HCT116 (cell line): ENCODE results near the gene GDPD5. TPM values are rescaled to one million over a fixed set of nuclear protein-coding genes. Genes with fewer than 3 reads are reported as not detected.
A peak's percentile ranks its signal among the peaks of the same experiment; 100 is the strongest.

Experiments used
- ATAC-seq: fragments of 200-7000 bp; cut with Tn5 transposase; 2 replicates; pipeline ENCODE4 v1.9.1; 2020; ENCODE audit warnings: mild to moderate bottlenecking, moderate library complexity
- BruUV-seq: library from RNA; stranded (reverse); fragments of 400-500 nt; replicated peaks from 2 replicates; lab custom pipeline; 2021; lab: Mats Ljungman, UMichigan
- CTCF ChIA-PET: fragments of 300-600 bp; sonication (Branson Sonifier 250); formaldehyde crosslinking; loops from one replicate; lab custom pipeline; 2021; ENCODE audit warnings: antibody characterized with exemption; lab: Charles Lee
- POLR2A ChIA-PET: fragments of 300-600, 350-600 bp; sonication (Branson Sonifier 250); formaldehyde crosslinking; loops from one replicate; lab custom pipeline; 2021; ENCODE audit warnings: antibody characterized with exemption; lab: Charles Lee
- RAD21 ChIA-PET, 2 experiments: fragments of 300-600 bp; sonication (Branson Sonifier 250); formaldehyde crosslinking; loops; one replicate each; lab custom pipeline; 2023; ENCODE audit warnings: low total read pairs in 2 of 2; ENCODE audit not compliant: uncharacterized antibody in 2 of 2, unreplicated experiment in 2 of 2, low non-redundant PET in 1 of 2; lab: Charles Lee
- DNase-seq: peaks from one replicate; pipeline ENCODE4 v3.0.0-alpha.2; 2010; ENCODE audit warnings: low read depth, low spot score
- H2AFZ ChIP-seq: fragments of 200-600 bp; shearing (Covaris generic), sonication (generic); 2 replicates; pipeline ENCODE4 v1.6.1; 2017; ENCODE audit warnings: low read depth, mixed run types, mixed read lengths, antibody characterized with exemption, low read length; ENCODE audit not compliant: poor library complexity, severe bottlenecking
- H3K27ac ChIP-seq: 2 replicates; pipeline ENCODE4 v1.5.1; 2012; ENCODE audit warnings: low read depth, low read length
- H3K27me3 ChIP-seq: fragments of 200-600 bp; sonication (generic); 2 replicates; pipeline ENCODE4 v1.6.1; 2016; ENCODE audit warnings: mixed run types, low read length, mixed read lengths; ENCODE audit not compliant: insufficient read depth
- H3K36me3 ChIP-seq, 2 experiments: fragments of 200-500 bp in 1 of 2; fragments of 200-600 bp in 1 of 2; sonication (Bioruptor generic) in 1 of 2; sonication (generic) in 1 of 2; 2 replicates each; pipeline versions ENCODE4 v1.5.1 to v1.6.1; 2014 to 2016; ENCODE audit warnings: low read length in 2 of 2, inconsistent platforms in 1 of 2, mixed read lengths in 1 of 2, mixed run types in 1 of 2; ENCODE audit not compliant: insufficient read depth in 2 of 2, control insufficient read depth in 1 of 2
- H3K4me1 ChIP-seq, 2 experiments: fragments of 200-600 bp in 1 of 2; sonication (generic) in 1 of 2; 2 replicates each; pipeline versions ENCODE4 v1.5.1 to v1.6.1; 2012 to 2017; ENCODE audit warnings: low read length in 2 of 2, inconsistent platforms in 1 of 2, mild to moderate bottlenecking in 1 of 2, mixed read lengths in 1 of 2, mixed run types in 1 of 2, moderate library complexity in 1 of 2; ENCODE audit not compliant: insufficient read depth in 2 of 2, control insufficient read depth in 1 of 2
- H3K4me2 ChIP-seq: fragments of 200-600 bp; sonication (generic); 2 replicates; pipeline ENCODE4 v1.6.1; 2017; ENCODE audit warnings: mixed run types, low read length, mixed read lengths
- H3K4me3 ChIP-seq, 2 experiments: fragments of 200-600 bp in 1 of 2; sonication (generic) in 1 of 2; replicated peaks in 1 of 2; 2 replicates each; pipeline ENCODE4 v1.5.1; 2011 to 2016; ENCODE audit warnings: low read length in 2 of 2, control low read depth in 1 of 2, low read depth in 1 of 2, mild to moderate bottlenecking in 1 of 2, mixed read lengths in 1 of 2, mixed run types in 1 of 2
- H3K79me2 ChIP-seq: fragments of 200-600 bp; sonication (generic); 2 replicates; pipeline ENCODE4 v1.6.1; 2017; ENCODE audit warnings: mild to moderate bottlenecking, mixed run types, low read length, moderate library complexity, mixed read lengths; ENCODE audit not compliant: insufficient read depth
- H3K9ac ChIP-seq: fragments of 200-600 bp; sonication (generic); 2 replicates; pipeline ENCODE4 v1.6.1; 2016; ENCODE audit warnings: low read length, mixed read lengths
- H3K9me2 ChIP-seq: fragments of 200-600 bp; sonication (generic), shearing (Covaris generic); 2 replicates; pipeline ENCODE4 v1.6.1; 2017; ENCODE audit warnings: mixed run types, mild to moderate bottlenecking, moderate library complexity; ENCODE audit not compliant: insufficient read depth
- H3K9me3 ChIP-seq, 2 experiments: fragments of 200-500 bp in 1 of 2; fragments of 200-600 bp in 1 of 2; sonication (Bioruptor generic) in 1 of 2; sonication (generic) in 1 of 2; 2 replicates each; pipeline ENCODE4 v1.6.1; 2014 to 2017; ENCODE audit warnings: low read length in 2 of 2, mixed read lengths in 2 of 2, inconsistent platforms in 1 of 2, low read depth in 1 of 2, mild to moderate bottlenecking in 1 of 2, mixed run types in 1 of 2, moderate library complexity in 1 of 2; ENCODE audit not compliant: control insufficient read depth in 1 of 2, insufficient read depth in 1 of 2
- H4K20me1 ChIP-seq: fragments of 200-600 bp; sonication (generic), shearing (Covaris generic); 2 replicates; pipeline ENCODE4 v1.6.1; 2017; ENCODE audit warnings: mixed run types, mild to moderate bottlenecking, moderate library complexity; ENCODE audit not compliant: insufficient read depth
- EZH2 ChIP-seq: fragments of 200-600 bp; sonication (generic); IDR thresholded peaks from 2 replicates; pipeline ENCODE4 v1.6.1; 2017; ENCODE audit warnings: antibody characterized with exemption, mixed run types
- EZH2phosphoT487 ChIP-seq: fragments of 200-600 bp; IDR thresholded peaks from 2 replicates; pipeline ENCODE4 v1.6.1; 2018; ENCODE audit warnings: antibody characterized with exemption, borderline replicate concordance
- POLR2AphosphoS5 ChIP-seq: IDR thresholded peaks from 2 replicates; pipeline ENCODE4 v1.6.1; 2011; ENCODE audit warnings: mild to moderate bottlenecking, low read depth, low read length, moderate library complexity
- TCF7L2 ChIP-seq: IDR thresholded peaks from 2 replicates; pipeline ENCODE4 v1.7.0; 2011; ENCODE audit warnings: borderline replicate concordance, inconsistent platforms; ENCODE audit not compliant: insufficient read depth, insufficient read length; ENCODE audit errors: extremely low read depth
- intact Hi-C: fragments of 100-400 bp; cut with micrococcal nuclease; formaldehyde crosslinking; loops from 2 replicates; pipeline ENCODE4 v1.10.0; 2022
- total RNA-seq: library from RNA; stranded (reverse); gene quantifications from one replicate; pipeline ENCODE4 v1.2.1, GENCODE V29; 2021; ENCODE audit not compliant: unreplicated experiment
- TF ChIP-seq, protein P1 (sequence below): IDR thresholded peaks from 2 replicates; pipeline ENCODE4 v1.6.1; 2012; ENCODE audit warnings: low read depth

Gene GDPD5
- total RNA-seq, 1 experiment from 2014 or later, result 27.5 TPM

DNA sequence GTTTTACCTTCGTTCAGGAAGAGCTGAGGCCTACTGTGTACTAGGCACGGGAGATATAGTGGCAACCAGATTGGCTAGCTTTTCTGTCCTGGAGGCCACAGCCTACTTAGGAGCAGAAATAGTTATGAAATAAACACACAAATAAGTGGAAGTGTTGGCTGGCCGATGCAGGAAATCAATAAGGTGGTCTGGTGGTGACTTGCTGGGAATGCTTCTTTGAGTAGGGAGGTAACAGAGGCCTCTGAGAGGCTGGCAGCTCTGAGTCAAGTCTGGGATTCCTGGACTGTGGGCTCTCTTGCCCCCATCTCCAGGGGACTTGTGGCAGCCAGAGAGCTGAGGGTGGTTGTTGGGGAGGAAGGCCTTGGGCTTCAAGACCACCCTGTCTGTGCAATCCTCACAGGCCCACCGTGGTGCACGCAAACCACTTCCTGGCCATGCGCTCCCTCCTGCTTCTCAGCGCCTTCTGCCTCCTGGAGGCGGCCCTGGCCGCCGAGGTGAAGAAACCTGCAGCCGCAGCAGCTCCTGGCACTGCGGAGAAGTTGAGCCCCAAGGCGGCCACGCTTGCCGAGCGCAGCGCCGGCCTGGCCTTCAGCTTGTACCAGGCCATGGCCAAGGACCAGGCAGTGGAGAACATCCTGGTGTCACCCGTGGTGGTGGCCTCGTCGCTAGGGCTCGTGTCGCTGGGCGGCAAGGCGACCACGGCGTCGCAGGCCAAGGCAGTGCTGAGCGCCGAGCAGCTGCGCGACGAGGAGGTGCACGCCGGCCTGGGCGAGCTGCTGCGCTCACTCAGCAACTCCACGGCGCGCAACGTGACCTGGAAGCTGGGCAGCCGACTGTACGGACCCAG is 40.4 kb upstream of the GDPD5 start (continued):
- TF ChIP-seq, protein P1, sequence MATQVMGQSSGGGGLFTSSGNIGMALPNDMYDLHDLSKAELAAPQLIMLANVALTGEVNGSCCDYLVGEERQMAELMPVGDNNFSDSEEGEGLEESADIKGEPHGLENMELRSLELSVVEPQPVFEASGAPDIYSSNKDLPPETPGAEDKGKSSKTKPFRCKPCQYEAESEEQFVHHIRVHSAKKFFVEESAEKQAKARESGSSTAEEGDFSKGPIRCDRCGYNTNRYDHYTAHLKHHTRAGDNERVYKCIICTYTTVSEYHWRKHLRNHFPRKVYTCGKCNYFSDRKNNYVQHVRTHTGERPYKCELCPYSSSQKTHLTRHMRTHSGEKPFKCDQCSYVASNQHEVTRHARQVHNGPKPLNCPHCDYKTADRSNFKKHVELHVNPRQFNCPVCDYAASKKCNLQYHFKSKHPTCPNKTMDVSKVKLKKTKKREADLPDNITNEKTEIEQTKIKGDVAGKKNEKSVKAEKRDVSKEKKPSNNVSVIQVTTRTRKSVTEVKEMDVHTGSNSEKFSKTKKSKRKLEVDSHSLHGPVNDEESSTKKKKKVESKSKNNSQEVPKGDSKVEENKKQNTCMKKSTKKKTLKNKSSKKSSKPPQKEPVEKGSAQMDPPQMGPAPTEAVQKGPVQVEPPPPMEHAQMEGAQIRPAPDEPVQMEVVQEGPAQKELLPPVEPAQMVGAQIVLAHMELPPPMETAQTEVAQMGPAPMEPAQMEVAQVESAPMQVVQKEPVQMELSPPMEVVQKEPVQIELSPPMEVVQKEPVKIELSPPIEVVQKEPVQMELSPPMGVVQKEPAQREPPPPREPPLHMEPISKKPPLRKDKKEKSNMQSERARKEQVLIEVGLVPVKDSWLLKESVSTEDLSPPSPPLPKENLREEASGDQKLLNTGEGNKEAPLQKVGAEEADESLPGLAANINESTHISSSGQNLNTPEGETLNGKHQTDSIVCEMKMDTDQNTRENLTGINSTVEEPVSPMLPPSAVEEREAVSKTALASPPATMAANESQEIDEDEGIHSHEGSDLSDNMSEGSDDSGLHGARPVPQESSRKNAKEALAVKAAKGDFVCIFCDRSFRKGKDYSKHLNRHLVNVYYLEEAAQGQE, result no peak
- TF ChIP-seq POLR2AphosphoS5 (no peak), EZH2phosphoT487 (no peak)

DNA sequence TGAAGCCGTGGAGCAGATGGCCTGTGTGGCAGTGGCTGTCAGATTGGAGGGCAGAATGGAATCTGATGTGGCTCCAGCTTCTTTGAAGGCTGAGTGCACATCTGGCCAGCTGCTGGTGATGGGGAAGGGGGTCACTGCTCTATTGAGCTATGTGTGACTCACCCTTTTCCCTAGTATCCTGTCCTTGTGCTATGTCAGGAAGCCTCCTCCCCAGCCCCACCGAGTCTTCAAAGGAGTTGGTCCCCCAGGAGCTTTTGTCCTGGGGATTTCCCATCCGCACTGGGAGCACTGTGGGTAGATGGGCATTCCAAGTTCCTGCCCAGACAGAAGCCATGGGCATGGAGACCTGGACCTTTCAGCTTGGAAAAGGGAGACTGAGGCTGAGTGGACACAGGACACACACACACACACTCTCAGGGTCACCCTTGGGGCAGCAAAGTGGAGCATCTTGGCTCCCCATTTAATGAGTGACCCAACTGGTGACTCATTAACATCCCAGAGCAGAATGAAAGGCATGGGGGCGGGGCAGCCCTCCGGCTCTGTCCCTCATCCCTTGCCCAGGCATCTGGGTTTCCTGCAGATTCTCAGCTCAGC is 39.6 kb upstream of the GDPD5 start:
- no peaks in the 10 kb centered on the region for H3K27me3 ChIP-seq
- TF ChIP-seq EZH2, result no peak
- TF ChIP-seq TCF7L2, result peak; percentile 12
- no peaks in the 10 kb centered on the region for H3K9me2 ChIP-seq
- no peak overlapping the region for H3K4me3 ChIP-seq
- H3K79me2 ChIP-seq, result peaks cover 56% of the 10 kb centered on the region
- CTCF ChIA-PET, result interaction anchor here (2.1 kb wide), 1 partner anchor 9 kb away, joined by 13 read pairs; no protein-coding TSS in a partner anchor
- BruUV-seq, result no TSS peak
- H3K9ac ChIP-seq, result peak overlapping the region; percentile 92; the same call in 1 of the 2 replicates
- RAD21 ChIA-PET, result no interaction called here
- H4K20me1 ChIP-seq, result no peaks in the 10 kb centered on the region
- no peak overlapping the region for H2AFZ ChIP-seq
- H3K4me2 ChIP-seq, result peak overlapping the region; percentile 85
- intact Hi-C loops, result no loop called here
- H3K4me1 ChIP-seq, result peaks cover 17 to 47% of the 10 kb centered on the region in 2 experiments
- POLR2A ChIA-PET, result interaction anchor here (1.3 kb wide), 1 partner anchor 10 kb away, joined by 5 read pairs; no protein-coding TSS in a partner anchor
- ATAC-seq (no peak), DNase-seq (no peak)
- peak overlapping the region; percentile 96; the same call in 1 of the 2 replicates for H3K27ac ChIP-seq
- peaks cover 16 to 42% of the 10 kb centered on the region in 2 experiments for H3K36me3 ChIP-seq
- no peaks in the 10 kb centered on the region for H3K9me3 ChIP-seq
